IPS-20b (cell line): ENCODE data around the gene DUOX1.
"Not testable (repeated sequence)": the region's sequence is repeated elsewhere in the genome, so short reads cannot be mapped to it uniquely, and the experiment has no call there.

Source experiments
- H3K27ac ChIP-seq: one replicate; pipeline ENCODE4 v1.5.1; 2013; ENCODE audit warnings: low read length
- H3K27me3 ChIP-seq: 2 replicates; pipeline ENCODE4 v1.6.1; 2013; ENCODE audit warnings: mild to moderate bottlenecking, low read length, inconsistent platforms; ENCODE audit not compliant: insufficient read depth
- H3K36me3 ChIP-seq: 2 replicates; pipeline ENCODE4 v1.6.1; 2013; ENCODE audit warnings: low read depth, mild to moderate bottlenecking, inconsistent platforms, low read length, moderate library complexity; ENCODE audit not compliant: insufficient read depth
- H3K4me1 ChIP-seq: 2 replicates; pipeline ENCODE4 v1.6.1; 2013; ENCODE audit warnings: mild to moderate bottlenecking, control low read depth, inconsistent platforms, low read length, moderate library complexity; ENCODE audit not compliant: insufficient read depth
- H3K4me3 ChIP-seq: 2 replicates; pipeline ENCODE4 v1.5.1; 2013; ENCODE audit warnings: mild to moderate bottlenecking, low read length, inconsistent platforms
- H3K9ac ChIP-seq: 2 replicates; pipeline ENCODE4 v1.6.1; 2013; ENCODE audit warnings: low read depth, mild to moderate bottlenecking, inconsistent platforms, low read length, moderate library complexity
- H3K9me3 ChIP-seq: 2 replicates; pipeline ENCODE4 v1.6.1; 2013; ENCODE audit warnings: mild to moderate bottlenecking, low read depth, low read length, inconsistent platforms; ENCODE audit not compliant: insufficient read depth

Gene DUOX1

GRCh38 chr15:45129651-45130129, at the start of gene DUOX1, which contains the start of gene DUOXA1:
DUOX1 (plus strand) TSS chr15:45129994; CDS start chr15:45131967, 1,973 bp downstream.
DUOXA1 (minus strand) TSS chr15:45129879; CDS start chr15:45123014, 6,865 bp downstream.
- H3K9me3 ChIP-seq, result no peaks in the 10 kb centered on the region; the same call in 1 of the 2 replicates
- peaks cover 100% of the 10 kb centered on the region for H3K27me3 ChIP-seq
- peak within 1 kb of the TSS; percentile 72 for H3K4me3 ChIP-seq
- H3K4me1 ChIP-seq, result no peaks in the 10 kb centered on the region; the same call in 1 of the 2 replicates
- no peaks in the 10 kb centered on the region for H3K36me3 ChIP-seq
- H3K27ac ChIP-seq, result no peak within 1 kb of the TSS
- no peak within 1 kb of the TSS for H3K9ac ChIP-seq

DNA sequence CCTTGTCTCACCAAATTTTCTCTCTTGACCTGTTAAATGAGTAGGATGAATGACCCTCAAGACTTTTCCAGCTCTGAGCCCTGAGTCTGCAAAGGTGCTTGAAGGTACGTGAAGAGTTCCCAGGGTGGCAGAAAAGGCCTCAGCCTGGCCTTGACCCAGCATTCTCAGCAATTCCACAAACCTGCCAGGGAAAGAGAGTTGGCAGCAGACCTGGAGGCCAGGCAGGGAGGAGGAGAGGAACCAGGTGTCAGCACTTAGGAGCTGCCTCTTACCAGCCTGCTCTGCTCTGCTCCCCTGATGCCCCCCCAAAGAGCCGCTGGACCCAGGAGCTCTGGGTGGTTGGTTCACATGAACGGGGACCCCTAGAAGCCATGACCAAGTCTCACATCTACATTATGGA, 49.2 kb upstream of the DUOX1 start:
- not testable (repeated sequence) for H3K4me3 ChIP-seq, H3K36me3 ChIP-seq, H3K4me1 ChIP-seq, H3K9me3 ChIP-seq, H3K27ac ChIP-seq, H3K27me3 ChIP-seq, H3K9ac ChIP-seq

DNA sequence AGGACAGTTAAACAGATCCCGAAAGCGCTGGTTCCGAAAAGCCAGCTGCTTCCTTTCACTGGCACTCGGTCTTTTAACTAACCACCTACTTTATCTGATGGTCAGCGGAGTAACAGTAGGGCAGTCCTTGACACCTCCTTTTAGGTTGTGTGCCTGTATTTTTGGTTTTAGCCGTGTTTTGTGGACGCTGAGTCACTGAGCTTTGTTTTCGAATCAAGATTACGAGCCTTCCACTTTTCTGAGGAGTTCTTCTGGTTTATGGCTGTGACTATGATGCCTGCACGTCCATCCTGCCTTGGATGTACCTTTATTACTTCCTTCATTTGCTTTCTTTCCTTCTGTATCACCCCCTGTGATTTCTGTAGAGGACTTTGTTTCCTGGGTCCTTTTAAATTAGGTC, 47.4 kb upstream of the DUOX1 start:
- not testable (repeated sequence) for H3K36me3 ChIP-seq, H3K4me3 ChIP-seq, H3K9me3 ChIP-seq, H3K27ac ChIP-seq, H3K9ac ChIP-seq, H3K27me3 ChIP-seq, H3K4me1 ChIP-seq

GRCh38 chr15:45083223-45083622, 46.6 kb upstream of the DUOX1 start:
- no peak overlapping the region for H3K27ac ChIP-seq
- no peak overlapping the region for H3K9ac ChIP-seq
- H3K27me3 ChIP-seq, result peaks cover 8% of the 10 kb centered on the region; the same call in 1 of the 2 replicates
- no peaks in the 10 kb centered on the region for H3K36me3 ChIP-seq
- no peaks in the 10 kb centered on the region for H3K4me1 ChIP-seq
- H3K4me3 ChIP-seq, result no peak overlapping the region
- H3K9me3 ChIP-seq, result no peaks in the 10 kb centered on the region

DNA sequence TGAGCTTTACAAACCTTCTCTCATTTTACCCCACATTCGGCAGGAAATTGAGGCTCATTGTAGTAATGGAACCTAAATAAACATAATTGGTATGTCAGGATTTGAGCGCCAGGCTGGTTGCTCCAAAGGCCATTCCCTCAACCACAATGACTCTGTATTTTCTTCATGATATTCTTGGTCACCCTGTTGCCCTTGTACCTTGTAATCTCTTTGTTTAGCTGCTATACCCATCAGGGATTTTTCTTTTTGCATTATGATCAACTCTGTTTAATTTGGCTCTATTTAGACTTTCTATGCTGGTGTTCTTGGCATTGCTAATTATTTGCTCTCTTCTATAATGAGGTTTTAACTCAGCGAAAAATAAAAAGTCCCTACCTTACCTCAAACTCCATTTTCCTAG, 45.6 kb upstream of the DUOX1 start:
- Histone ChIP-seq H3K9me3 (no peaks in the 10 kb centered on the region), H3K27me3 (peaks cover 8% of the 10 kb centered on the region; the same call in 1 of the 2 replicates), H3K9ac (no peak overlapping the region), H3K4me1 (no peaks in the 10 kb centered on the region), H3K4me3 (no peak overlapping the region), H3K36me3 (no peaks in the 10 kb centered on the region), H3K27ac (no peak overlapping the region)

DNA sequence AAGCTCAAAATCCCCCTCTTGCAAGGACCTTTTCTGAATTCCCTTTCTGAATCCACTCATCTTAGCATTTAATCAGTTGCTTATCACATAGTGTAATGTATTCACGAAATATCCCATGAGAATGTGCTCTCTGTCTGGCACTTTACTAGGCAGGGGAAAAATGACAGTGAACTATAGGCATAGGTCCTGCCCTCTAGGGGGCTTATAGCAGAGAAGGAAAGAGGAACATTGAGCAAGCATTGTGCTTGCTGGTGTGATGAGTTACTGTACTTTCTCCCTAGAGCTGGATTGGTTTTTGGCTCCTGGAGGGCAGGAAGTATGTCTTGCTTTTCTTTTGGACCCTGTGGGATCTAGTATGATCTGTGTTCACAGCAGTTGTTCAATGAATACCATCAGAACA, 42.3 kb upstream of the DUOX1 start:
- no peak overlapping the region for H3K9ac ChIP-seq
- no peak overlapping the region for H3K27ac ChIP-seq
- H3K4me3 ChIP-seq, result no peak overlapping the region
- H3K9me3 ChIP-seq, result no peaks in the 10 kb centered on the region
- H3K36me3 ChIP-seq, result no peaks in the 10 kb centered on the region
- H3K4me1 ChIP-seq, result no peaks in the 10 kb centered on the region
- peaks cover 16% of the 10 kb centered on the region; the same call in 1 of the 2 replicates for H3K27me3 ChIP-seq

DNA sequence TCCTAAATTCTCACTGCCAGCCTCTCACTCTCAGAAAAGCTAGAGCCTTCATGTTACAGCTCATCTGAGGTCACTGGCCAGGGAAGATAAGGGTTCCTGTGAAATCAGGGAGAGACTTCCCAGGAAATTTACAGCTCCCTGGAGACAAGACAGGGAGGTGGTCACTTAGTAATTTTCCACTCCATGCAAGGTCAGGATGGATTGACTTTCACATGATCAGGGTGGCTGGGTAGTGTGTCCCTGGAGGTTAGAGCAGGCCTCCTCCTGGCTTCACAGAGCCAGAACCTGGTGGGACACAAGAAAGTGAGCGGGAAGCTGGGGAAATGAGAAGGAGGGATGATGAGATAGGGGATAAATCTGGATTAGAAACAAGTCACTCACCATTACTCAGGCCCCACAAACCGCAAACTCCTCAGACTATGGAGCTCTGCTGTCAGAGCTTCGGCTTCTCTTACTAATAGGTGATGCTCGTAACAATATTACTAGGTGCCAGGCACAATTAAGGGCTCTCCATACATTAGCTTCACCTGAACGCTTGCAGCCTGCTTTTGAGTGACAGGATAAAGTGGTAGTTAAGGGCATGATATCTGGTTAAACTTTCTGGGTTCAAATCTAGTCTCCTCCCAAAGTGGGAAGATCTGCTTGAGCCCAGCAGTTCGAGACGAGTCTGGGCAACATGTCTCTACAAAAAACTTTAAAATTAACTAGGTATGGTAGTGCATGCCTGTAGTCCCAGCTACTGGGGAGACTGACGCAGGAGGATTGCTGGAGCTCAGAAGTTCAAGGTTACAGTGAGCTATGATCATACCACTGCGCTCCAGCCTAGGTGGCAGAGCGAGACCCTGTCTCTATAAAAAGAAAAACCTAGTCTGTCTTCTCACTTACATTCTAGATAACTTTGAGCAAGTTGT, 40.7 kb upstream of the DUOX1 start:
- H3K36me3 ChIP-seq, result no peaks in the 10 kb centered on the region
- H3K27me3 ChIP-seq, result peaks cover 21% of the 10 kb centered on the region; the same call in 1 of the 2 replicates
- H3K9me3 ChIP-seq, result no peaks in the 10 kb centered on the region
- no peak overlapping the region for H3K4me3 ChIP-seq
- no peaks in the 10 kb centered on the region for H3K4me1 ChIP-seq
- H3K27ac ChIP-seq, result no peak overlapping the region
- no peak overlapping the region for H3K9ac ChIP-seq

DNA sequence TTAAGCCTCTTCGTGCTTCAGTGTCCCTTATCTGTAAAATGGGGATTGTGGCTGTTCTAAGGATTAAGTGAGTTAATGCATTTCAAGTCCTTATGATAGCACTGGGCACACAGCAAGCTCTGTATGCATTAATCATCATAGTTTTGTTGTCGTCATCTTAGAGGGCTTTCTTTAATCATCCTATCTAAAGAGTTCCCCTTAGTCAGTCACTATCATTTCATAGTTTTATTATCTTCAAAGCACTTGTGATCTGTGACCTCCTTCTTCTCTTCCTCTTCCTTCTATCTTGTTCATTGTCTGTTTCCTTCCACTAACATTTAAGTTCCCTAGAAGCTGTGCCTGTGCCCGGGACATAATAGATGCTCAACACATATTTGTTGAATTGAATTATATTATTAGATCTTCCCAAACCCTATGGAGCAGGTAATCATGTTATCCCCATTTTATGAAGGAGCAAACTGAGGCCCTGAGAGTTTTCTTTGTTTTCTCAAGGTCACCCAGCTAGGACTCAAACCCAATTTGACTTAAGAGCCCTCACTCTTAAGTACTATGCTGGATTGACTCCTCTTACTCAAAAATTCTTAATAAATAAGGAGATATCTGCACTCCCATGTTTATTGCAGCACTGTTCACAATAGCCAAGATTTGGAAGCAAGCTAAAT, 40.0 kb upstream of the DUOX1 start:
- no peaks in the 10 kb centered on the region for H3K4me1 ChIP-seq
- no peak overlapping the region for H3K27ac ChIP-seq
- peaks cover 21% of the 10 kb centered on the region; the same call in 1 of the 2 replicates for H3K27me3 ChIP-seq
- no peaks in the 10 kb centered on the region for H3K36me3 ChIP-seq
- H3K9ac ChIP-seq, result no peak overlapping the region
- H3K9me3 ChIP-seq, result no peaks in the 10 kb centered on the region
- no peak overlapping the region for H3K4me3 ChIP-seq

DNA sequence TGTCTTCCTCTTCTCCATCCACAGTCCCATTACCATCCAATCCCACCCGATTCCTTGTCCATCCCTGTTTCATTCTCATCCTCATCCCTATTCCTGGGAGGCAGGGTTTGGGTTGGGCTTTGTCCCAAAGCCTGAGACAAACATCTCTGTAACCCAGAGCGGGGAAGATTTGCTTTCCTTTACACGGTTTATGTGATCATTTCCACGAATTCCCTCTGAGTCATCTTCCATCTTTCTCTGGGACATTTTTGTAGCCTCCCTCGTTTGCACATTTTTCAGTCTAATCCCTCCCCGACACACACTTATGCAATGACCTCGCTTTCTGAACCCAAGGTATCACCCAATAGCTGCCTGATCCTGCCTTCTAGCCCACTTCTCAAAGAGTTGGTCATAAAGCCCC, 38.6 kb upstream of the DUOX1 start:
- Histone ChIP-seq H3K9ac (no peak overlapping the region), H3K4me1 (no peaks in the 10 kb centered on the region), H3K4me3 (no peak overlapping the region), H3K36me3 (no peaks in the 10 kb centered on the region), H3K9me3 (no peaks in the 10 kb centered on the region), H3K27ac (no peak overlapping the region), H3K27me3 (peaks cover 21% of the 10 kb centered on the region; the same call in 1 of the 2 replicates)

DNA sequence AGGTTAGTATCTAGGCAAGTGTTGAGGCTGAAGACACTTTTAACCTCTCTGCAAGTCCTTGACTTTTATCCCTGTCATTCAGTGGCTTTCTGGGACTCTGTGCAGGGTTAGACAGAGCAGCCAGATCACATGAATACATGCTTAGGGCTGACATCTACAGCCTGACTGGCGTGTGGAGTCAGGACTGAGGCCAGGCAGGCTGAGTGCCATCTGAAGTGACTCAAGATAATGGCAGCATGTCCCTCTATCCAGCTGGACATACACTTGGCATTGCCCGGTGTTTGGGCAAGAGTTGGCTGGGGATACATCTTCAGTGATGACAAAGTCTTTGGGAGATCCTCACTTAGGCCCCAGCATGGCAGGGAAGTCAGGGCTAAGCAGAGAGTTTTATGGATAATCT, 38.2 kb upstream of the DUOX1 start:
- Histone ChIP-seq H3K27ac (no peak overlapping the region), H3K27me3 (peaks cover 21% of the 10 kb centered on the region; the same call in 1 of the 2 replicates), H3K9ac (no peak overlapping the region), H3K4me3 (no peak overlapping the region), H3K4me1 (no peaks in the 10 kb centered on the region), H3K36me3 (no peaks in the 10 kb centered on the region), H3K9me3 (no peaks in the 10 kb centered on the region)

DNA sequence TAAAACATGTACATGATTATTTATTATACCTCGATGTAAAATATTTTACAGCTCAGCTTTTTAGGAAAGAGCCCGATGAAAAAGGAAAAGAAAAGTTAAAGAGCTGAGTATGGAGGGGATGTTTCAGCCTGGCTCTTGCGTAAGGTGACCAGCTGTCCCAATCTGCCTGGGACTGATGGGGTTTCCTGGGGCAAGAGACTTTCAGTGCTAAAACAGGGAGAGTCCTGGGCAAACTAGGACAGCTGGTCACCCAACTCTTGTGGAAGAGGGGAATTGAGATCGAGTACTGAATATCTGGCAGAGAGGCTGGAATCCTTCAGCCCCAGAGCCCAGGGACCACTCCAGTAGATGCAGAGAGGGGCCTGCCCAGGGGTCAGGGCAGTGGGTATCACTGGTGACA, 36.8 kb upstream of the DUOX1 start:
- no peaks in the 10 kb centered on the region for H3K4me1 ChIP-seq
- no peak overlapping the region for H3K4me3 ChIP-seq
- H3K36me3 ChIP-seq, result no peaks in the 10 kb centered on the region
- H3K9ac ChIP-seq, result no peak overlapping the region
- H3K27ac ChIP-seq, result no peak overlapping the region
- H3K9me3 ChIP-seq, result no peaks in the 10 kb centered on the region
- peaks cover 14% of the 10 kb centered on the region; the same call in 1 of the 2 replicates for H3K27me3 ChIP-seq
